ENCODE data around the gene TMEM259. TPM values are rescaled to one million over a fixed set of nuclear protein-coding genes. Genes with fewer than 3 reads are reported as not detected.

The TMEM259 gene
- total RNA-seq, 1 experiment from 2014 or later = 202 TPM

DNA sequence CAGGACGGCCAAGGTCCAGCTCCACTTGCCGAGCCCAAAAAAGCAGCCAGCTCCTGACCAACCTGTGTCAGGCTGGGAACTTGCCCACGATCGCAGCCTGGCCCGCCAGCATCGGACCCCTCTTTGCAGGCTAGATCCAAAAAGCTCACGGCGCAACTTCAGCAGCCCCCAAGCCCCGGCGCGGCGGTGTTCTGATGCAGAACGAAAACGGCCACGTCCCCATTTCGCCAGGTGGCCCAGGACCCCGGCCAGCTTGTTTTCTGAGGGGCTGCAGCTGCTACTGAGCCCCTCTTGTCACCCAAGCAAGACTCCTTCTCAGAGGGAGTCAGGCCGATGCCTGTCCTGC lies 1.3 kb downstream of the TMEM259 start:
- BruUV-seq (replicated peaks) = no TSS peak
- CTCF ChIA-PET = interaction anchor here (1.0 kb wide), 1 partner anchor 36 kb away, joined by 3 read pairs; the partner anchor contains the start of gene WDR18
- H3K9ac ChIP-seq (ENCODE audit: low read length) = peak overlapping the region; percentile 99
- peaks cover 40 to 54% of the 10 kb centered on the region in 2 experiments for H3K4me1 ChIP-seq (ENCODE audit: control insufficient read depth in 1 of 2, insufficient read depth in 2 of 2, low read length in 2 of 2)
- no peaks in the 10 kb centered on the region for H3K9me2 ChIP-seq (ENCODE audit: insufficient read depth)
- peak overlapping the region; percentile 94 to 97 for H3K4me3 ChIP-seq (replicated peaks in 1 of 2; ENCODE audit: low read depth in 1 of 2, low read length in 2 of 2)
- POLR2A ChIA-PET = interaction anchor here (0.5 kb wide), 1 partner anchor 24 kb away, joined by 3 read pairs; no protein-coding TSS in a partner anchor
- peaks cover 64% of the 10 kb centered on the region for H3K79me2 ChIP-seq (ENCODE audit: insufficient read depth, low read length)
- H3K27ac ChIP-seq (ENCODE audit: low read depth, low read length) = peak overlapping the region; percentile 86
- DNase-seq (ENCODE audit: low read depth, low spot score) (no peak), ATAC-seq (no peak)
- RAD21 ChIA-PET (ENCODE audit: low non-redundant PET in 1 of 2, low total read pairs in 2 of 2, uncharacterized antibody in 2 of 2, unreplicated experiment in 2 of 2) = interaction anchor here in 1 of 2 experiments (0.5 kb wide), 1 partner anchor 140 kb away, joined by 5 read pairs; no protein-coding TSS in a partner anchor
- TF ChIP-seq ZFX (IDR thresholded peaks at IDR 0.05) (no peak), EGR1 (IDR thresholded peaks at IDR 0.05; ENCODE audit: low read depth) (no peak), POLR2A (IDR thresholded peaks at IDR 0.05; ENCODE audit: borderline replicate concordance, extremely low read depth, insufficient read depth, insufficient read length) (no peak), CEBPB (IDR thresholded peaks at IDR 0.05; ENCODE audit: low read depth) (no peak), TCF7L2 (IDR thresholded peaks at IDR 0.05; ENCODE audit: borderline replicate concordance, extremely low read depth, insufficient read depth, insufficient read length) (no peak)
- H3K9me3 ChIP-seq (ENCODE audit: control insufficient read depth in 1 of 2, insufficient read depth in 1 of 2, low read depth in 1 of 2, low read length in 2 of 2) = no peaks in the 10 kb centered on the region
- intact Hi-C loops (cut with micrococcal nuclease) = no loop called here
- no peak overlapping the region for H2AFZ ChIP-seq (ENCODE audit: low read depth, low read length, poor library complexity, severe bottlenecking)
- H3K4me2 ChIP-seq (ENCODE audit: low read length) = peak overlapping the region; percentile 99
- H4K20me1 ChIP-seq (ENCODE audit: insufficient read depth) = no peaks in the 10 kb centered on the region; the same call in 1 of the 2 replicates
- H3K36me3 ChIP-seq (ENCODE audit: control insufficient read depth in 1 of 2, insufficient read depth in 2 of 2, low read length in 2 of 2) = peaks cover 0 to 16% of the 10 kb centered on the region in 2 experiments; a peak in 2 of 4 replicates
- no peaks in the 10 kb centered on the region for H3K27me3 ChIP-seq (ENCODE audit: insufficient read depth, low read length)

DNA sequence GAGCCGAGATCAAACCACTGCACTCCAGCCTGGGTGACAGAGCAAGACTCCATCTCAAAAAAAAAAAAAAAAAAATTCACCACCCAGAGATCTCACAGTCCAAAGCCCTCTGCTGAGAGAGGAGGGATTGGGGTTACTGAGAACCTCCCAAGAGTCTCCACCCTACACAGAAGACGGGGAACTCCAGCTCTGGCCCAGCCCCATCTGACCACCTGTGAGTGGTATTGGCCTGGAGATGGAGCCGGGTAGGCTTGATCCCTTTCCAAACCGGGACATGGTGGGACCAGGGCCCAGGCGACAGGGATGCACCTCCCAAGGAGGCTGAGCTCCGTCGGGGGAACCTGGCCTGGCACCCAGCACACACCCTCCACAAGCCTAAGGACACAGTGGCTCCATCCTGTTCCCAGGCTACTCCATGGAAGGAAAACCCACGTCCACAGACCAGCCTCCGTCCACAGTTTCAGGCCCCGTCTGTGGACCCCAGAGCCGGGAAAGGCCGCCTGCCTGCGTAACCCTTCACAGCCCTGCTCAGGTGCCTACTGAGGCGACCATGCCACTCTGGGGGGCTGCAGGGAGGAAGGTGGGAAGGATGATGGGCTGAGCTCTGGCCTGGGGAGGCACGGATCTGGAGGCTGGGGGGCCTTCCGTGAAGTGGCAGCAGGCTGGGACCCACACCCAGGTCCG lies 1.8 kb downstream of the TMEM259 start:
- POLR2A ChIA-PET = interaction anchor here (0.5 kb wide), 1 partner anchor 24 kb away, joined by 3 read pairs; no protein-coding TSS in a partner anchor
- no peak for TF ChIP-seq RAD21 (IDR thresholded peaks at IDR 0.05; ENCODE audit: low read depth)
- TF ChIP-seq JUND (IDR thresholded peaks at IDR 0.05) = no peak
- no peak for TF ChIP-seq EGR1 (IDR thresholded peaks at IDR 0.05; ENCODE audit: low read depth)
- no peak for TF ChIP-seq CEBPB (IDR thresholded peaks at IDR 0.05; ENCODE audit: low read depth)
- no peak for TF ChIP-seq EZH2 (IDR thresholded peaks at IDR 0.05)
- TF ChIP-seq EZH2phosphoT487 (IDR thresholded peaks at IDR 0.05; ENCODE audit: borderline replicate concordance) = no peak
- TF ChIP-seq YY1 (IDR thresholded peaks at IDR 0.05; ENCODE audit: extremely low read depth, insufficient replicate concordance, low read depth, low read length) = no peak
- TF ChIP-seq, protein P1, sequence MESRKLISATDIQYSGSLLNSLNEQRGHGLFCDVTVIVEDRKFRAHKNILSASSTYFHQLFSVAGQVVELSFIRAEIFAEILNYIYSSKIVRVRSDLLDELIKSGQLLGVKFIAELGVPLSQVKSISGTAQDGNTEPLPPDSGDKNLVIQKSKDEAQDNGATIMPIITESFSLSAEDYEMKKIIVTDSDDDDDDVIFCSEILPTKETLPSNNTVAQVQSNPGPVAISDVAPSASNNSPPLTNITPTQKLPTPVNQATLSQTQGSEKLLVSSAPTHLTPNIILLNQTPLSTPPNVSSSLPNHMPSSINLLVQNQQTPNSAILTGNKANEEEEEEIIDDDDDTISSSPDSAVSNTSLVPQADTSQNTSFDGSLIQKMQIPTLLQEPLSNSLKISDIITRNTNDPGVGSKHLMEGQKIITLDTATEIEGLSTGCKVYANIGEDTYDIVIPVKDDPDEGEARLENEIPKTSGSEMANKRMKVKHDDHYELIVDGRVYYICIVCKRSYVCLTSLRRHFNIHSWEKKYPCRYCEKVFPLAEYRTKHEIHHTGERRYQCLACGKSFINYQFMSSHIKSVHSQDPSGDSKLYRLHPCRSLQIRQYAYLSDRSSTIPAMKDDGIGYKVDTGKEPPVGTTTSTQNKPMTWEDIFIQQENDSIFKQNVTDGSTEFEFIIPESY (IDR thresholded peaks at IDR 0.05; ENCODE audit: extremely low read depth, insufficient replicate concordance, low read length) = no peak
- TF ChIP-seq, protein P2, sequence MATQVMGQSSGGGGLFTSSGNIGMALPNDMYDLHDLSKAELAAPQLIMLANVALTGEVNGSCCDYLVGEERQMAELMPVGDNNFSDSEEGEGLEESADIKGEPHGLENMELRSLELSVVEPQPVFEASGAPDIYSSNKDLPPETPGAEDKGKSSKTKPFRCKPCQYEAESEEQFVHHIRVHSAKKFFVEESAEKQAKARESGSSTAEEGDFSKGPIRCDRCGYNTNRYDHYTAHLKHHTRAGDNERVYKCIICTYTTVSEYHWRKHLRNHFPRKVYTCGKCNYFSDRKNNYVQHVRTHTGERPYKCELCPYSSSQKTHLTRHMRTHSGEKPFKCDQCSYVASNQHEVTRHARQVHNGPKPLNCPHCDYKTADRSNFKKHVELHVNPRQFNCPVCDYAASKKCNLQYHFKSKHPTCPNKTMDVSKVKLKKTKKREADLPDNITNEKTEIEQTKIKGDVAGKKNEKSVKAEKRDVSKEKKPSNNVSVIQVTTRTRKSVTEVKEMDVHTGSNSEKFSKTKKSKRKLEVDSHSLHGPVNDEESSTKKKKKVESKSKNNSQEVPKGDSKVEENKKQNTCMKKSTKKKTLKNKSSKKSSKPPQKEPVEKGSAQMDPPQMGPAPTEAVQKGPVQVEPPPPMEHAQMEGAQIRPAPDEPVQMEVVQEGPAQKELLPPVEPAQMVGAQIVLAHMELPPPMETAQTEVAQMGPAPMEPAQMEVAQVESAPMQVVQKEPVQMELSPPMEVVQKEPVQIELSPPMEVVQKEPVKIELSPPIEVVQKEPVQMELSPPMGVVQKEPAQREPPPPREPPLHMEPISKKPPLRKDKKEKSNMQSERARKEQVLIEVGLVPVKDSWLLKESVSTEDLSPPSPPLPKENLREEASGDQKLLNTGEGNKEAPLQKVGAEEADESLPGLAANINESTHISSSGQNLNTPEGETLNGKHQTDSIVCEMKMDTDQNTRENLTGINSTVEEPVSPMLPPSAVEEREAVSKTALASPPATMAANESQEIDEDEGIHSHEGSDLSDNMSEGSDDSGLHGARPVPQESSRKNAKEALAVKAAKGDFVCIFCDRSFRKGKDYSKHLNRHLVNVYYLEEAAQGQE (IDR thresholded peaks at IDR 0.05; ENCODE audit: low read depth) = no peak
- TF ChIP-seq TCF7L2 (IDR thresholded peaks at IDR 0.05; ENCODE audit: borderline replicate concordance, extremely low read depth, insufficient read depth, insufficient read length) = no peak
- TF ChIP-seq CBX3 (IDR thresholded peaks at IDR 0.05; ENCODE audit: low read depth) = no peak

More for the DNA sequence above, 1.8 kb downstream of the TMEM259 start:
- H3K79me2 ChIP-seq (ENCODE audit: insufficient read depth, low read length) = peaks cover 69% of the 10 kb centered on the region
- ATAC-seq (no peak), DNase-seq (ENCODE audit: low read depth, low spot score) (no peak)
- H4K20me1 ChIP-seq (ENCODE audit: insufficient read depth) = no peaks in the 10 kb centered on the region; the same call in 1 of the 2 replicates
- no peaks in the 10 kb centered on the region for H3K27me3 ChIP-seq (ENCODE audit: insufficient read depth, low read length)
- CTCF ChIA-PET = interaction anchor here (1.0 kb wide), 1 partner anchor 35 kb away, joined by 3 read pairs; the partner anchor contains the start of gene WDR18
- no TSS peak for BruUV-seq (replicated peaks)
- H3K9ac ChIP-seq (ENCODE audit: low read length) = peak overlapping the region; percentile 99
- no peaks in the 10 kb centered on the region for H3K9me3 ChIP-seq (ENCODE audit: control insufficient read depth in 1 of 2, insufficient read depth in 1 of 2, low read depth in 1 of 2, low read length in 2 of 2)
- peak overlapping the region; percentile 94 to 97 for H3K4me3 ChIP-seq (replicated peaks in 1 of 2; ENCODE audit: low read depth in 1 of 2, low read length in 2 of 2)
- peaks cover 0 to 16% of the 10 kb centered on the region in 2 experiments; a peak in 2 of 4 replicates for H3K36me3 ChIP-seq (ENCODE audit: control insufficient read depth in 1 of 2, insufficient read depth in 2 of 2, low read length in 2 of 2)
- H2AFZ ChIP-seq (ENCODE audit: low read depth, low read length, poor library complexity, severe bottlenecking) = no peak overlapping the region
- peak overlapping the region; percentile 86 for H3K27ac ChIP-seq (ENCODE audit: low read depth, low read length)
- H3K4me1 ChIP-seq (ENCODE audit: control insufficient read depth in 1 of 2, insufficient read depth in 2 of 2, low read length in 2 of 2) = peaks cover 37 to 54% of the 10 kb centered on the region in 2 experiments
- RAD21 ChIA-PET (ENCODE audit: low non-redundant PET in 1 of 2, low total read pairs in 2 of 2, uncharacterized antibody in 2 of 2, unreplicated experiment in 2 of 2) = interaction anchor here in 1 of 2 experiments (0.5 kb wide), 1 partner anchor 140 kb away, joined by 5 read pairs; no protein-coding TSS in a partner anchor
- intact Hi-C loops (cut with micrococcal nuclease) = no loop called here
- H3K9me2 ChIP-seq (ENCODE audit: insufficient read depth) = no peaks in the 10 kb centered on the region
- peak overlapping the region; percentile 99 for H3K4me2 ChIP-seq (ENCODE audit: low read length)

All from HCT116 (cell line).